DMS114 treated with DMSO at 0.1 percent for 48 hours (cell line): ENCODE results near the gene RGS5.
"Not testable (repeated sequence)": the region's sequence is repeated elsewhere in the genome, so short reads cannot be mapped to it uniquely, and the experiment has no call there.

Experiments
- DNase-seq: peaks from one replicate; lab custom pipeline; 2025; ENCODE audit not compliant: unreplicated experiment; lab: John Stamatoyannopoulos, UW

The RGS5 gene

DNA sequence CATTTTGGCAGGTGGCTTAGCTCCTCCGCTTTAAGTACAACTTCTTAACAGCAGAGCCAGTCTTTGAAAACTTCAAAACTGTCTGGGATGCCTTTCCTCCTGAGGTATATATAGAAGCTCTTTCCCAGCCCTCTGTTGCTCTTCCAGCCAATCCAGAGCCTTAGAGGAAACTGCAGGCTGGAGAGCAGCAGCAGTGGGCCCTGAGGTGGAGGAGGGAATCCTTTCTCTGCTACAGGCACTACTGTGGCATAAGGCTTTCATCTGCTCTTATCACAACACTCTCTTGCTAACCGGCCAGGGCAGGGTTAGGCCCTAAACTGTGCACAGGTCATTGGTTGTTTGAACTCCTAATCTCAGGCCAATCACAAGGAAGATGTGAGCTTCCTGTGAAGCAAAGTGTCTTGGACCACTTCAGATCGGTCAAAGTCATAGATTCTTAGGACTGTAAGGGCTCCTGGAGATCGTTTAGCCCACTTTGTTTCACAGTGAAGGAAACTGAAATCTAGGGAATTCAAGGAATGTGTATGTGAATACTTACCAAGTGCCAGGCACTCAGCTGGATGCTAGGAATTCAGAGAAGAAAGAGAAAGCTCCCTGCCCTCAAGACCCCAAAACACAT lies at the start of gene RGS5:
Gene RGS5 (minus strand): TSS at position 84 of the 619 bp plus-strand sequence. CDS start 81 bp downstream, at position 3.
- DNase-seq = no peak

DNA sequence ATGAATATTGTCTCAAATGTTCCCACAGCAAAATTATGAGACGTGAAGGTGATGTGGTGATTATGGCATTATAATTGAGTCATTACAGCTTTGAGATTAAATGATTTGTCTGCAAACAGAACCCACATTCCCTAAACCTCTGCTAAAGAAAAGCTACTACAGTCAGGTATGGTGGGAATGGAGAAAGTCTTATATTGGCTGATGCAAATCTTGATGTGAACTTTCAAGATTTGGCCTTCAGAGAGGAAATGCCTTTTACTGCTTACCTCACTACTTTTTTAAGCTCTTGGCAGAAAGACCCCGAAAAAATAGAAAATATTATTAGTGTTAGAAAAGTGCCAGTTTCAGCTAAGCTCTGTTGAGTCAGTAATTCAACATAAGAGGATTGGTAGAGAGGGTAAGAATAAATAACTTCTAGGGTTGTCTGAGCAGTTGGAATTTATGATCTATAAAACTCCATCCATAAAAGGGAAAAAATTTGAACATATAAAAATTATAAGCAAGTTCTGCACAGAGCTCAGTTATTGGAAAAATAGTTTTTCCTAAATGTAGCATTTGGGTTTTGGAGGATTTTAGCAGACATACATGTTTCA lies 47.8 kb upstream of the RGS5 start:
- DNase-seq = no peak

DNA sequence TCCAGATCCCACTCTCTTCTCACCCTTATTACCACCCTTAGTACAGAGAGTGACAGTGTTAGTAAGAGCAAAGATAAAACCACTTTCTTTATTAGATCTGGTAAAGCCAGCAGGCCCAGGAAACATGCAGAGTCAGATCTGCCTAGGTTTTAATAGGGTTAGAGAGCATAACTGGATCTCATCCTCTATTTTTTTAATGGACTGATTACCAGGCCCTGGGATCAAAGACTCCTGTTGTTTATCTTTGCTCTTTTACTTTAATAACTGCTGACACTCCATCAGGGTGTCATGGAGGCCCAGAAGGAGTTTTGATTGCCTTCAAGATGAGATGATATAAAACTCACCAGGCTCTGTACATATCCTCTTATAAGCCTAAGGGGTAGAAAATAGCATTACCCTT lies 45.3 kb upstream of the RGS5 start:
- DNase-seq = no peak

- DNase-seq = not testable (repeated sequence)
Measured at GRCh38 chr1:163244648-163245047, 41.9 kb upstream of the RGS5 start.

DNA sequence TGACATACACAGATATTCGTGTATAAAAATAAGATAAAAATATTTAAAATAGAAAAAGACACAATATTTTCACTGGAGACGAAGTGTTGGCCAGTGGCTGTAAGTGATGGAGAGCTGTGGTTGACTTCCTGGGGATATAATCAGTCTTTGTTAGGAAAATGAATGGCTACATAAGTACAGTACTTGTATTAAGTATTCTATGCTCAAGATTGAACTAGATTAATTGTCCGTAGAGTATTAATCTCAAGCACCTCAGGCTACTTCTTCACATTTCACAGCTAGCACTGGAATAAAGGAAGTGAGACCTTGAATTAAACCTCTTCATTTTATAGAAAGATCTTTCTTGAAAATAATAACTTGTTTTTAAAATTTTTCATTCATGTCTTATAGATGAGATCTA lies 39.0 kb upstream of the RGS5 start:
- no peak for DNase-seq

DNA sequence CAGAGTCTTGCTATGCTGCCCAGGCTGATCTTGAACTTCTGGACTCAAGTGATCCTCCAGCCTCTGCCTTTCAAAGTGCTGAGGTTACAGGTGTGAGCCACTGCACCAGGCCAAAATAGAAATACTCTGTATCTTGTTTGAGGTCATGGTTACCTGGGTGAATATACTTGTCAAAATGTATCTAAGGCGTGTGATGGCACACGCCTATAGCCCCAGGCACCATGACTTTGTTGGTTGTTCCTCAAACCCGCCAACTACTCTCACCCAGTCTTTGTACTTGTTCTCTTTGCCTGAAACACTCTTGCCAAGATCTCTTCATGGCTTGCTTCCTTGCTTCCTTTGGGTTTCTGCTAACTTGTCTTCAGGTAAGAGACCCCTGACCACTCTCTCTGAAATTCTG lies 38.0 kb upstream of the RGS5 start:
- no peak for DNase-seq

DNA sequence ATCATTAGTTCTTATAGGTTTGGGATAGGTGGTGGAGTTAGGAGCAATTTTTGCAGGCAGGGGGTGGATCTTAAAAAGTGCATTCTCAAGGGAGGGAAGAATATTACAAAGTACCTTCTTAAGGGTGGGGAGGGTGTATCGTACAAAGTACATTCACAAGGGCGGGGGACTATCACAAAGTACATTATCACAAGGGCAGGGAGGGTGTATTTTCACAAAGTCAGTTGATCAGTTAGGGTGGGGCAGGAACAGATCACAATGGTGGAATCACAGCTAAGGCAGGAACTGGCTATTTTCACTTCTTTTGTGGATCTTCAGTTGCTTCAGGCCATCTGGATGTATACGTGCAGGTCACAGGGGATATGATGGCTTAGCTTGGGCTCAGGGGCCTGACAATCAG lies 30.9 kb upstream of the RGS5 start:
- not testable (repeated sequence) for DNase-seq

DNA sequence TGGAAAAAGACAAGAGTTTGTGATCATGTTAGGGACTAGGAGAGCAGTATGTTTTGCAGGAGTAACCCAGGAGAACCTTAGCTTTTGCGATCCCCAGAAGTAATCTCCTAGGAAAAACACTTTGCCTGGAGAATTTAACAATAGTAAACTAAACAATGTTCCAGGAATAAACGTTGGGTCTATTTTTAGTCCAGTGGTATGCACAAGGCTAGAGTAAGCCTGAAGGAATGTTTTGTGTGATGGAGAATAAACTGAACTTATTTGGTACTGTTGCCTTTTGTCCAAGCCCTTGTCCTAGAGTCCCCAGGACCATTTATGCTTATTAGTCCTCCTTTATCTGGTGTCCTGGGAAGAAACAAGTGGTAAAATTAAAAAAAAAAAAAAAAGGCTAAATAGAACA lies 28.7 kb upstream of the RGS5 start:
- no peak for DNase-seq

DNA sequence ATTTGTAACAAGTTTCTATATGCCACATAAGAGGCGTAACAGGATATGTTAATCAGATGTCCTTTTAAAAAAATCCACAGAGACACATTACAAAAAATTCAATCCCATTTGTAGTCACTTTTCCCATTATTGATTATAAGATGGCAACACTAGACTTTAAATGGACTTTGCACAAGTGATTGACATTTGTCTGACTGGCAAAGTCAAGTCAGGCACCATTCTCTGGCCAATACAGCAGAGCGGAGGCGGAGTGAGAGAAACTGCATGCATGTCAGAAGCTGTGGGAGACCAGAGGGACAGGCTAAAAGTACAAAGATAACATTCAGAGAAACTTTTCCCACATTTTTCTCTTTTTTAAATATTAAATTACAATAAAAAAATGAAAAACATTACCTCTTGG lies 28.1 kb upstream of the RGS5 start:
- no peak for DNase-seq

DNA sequence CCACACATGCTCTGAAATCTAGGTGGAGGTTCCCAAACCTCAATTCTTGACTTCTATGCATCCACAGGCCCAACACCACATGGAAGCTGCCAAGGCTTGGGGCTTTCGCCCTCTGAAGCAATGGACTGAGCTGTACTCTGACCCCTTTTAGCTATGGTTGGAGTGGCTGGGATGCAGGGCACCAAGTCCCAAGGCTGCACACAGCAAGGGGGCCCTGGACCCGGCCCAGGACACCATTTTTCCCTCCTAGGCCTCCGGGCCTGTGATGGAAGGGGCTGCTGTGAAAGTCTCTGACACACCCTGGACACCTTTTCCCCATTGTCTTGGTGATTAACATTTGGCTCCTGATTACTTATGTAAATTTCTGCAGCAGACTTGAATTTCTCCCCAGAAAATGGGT lies 25.6 kb upstream of the RGS5 start:
- DNase-seq = not testable (repeated sequence)

DNA sequence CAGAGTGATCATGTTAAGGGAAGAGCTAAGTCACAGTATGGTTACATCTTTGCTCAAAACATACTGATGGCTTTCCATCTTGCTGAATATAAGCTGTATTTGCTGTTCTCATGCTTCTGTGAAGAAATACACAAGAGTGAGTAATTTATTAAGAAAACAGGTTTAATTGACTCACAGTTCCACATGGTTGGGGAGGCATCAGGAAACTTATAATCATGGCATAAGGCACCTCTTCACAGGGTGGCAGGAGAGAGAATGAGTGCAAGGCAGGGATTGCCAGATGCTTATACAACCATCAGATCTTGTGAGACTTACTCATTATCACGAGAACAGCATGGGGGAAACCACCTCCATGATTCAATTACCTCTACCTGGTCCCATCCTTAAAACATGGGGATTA lies 24.4 kb upstream of the RGS5 start:
- DNase-seq = no peak

GRCh38 chr1:163213626-163214025 lies 10.9 kb upstream of the RGS5 start:
- no peak for DNase-seq

- no peak for DNase-seq
Measured at GRCh38 chr1:163211667-163212066, 9.0 kb upstream of the RGS5 start.

GRCh38 chr1:163205513-163205912 lies 2.8 kb upstream of the RGS5 start:
- no peak for DNase-seq

DNA sequence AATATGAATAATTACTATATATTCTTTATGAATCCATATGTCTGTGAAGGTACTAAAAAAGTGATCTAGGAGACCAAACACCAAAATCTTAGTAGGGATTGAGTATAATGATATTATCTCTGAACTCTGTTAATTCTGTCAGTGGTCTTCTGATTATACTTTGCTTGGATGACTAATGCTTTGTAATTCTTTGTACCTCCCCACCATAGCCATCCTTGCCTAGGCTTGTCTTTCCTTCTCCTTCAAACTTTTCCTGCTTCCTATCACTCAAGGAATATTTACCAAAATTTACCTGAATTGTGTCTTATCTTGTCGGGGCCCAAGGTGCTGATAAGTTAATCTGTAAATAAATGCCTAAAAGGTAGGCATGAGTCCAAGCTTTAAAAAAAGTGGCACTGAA lies 845 bp upstream of the RGS5 start:
- no peak for DNase-seq

- DNase-seq = no peak
Measured at GRCh38 chr1:163201906-163202305, 810 bp downstream of the RGS5 start.

GRCh38 chr1:163197022-163197421 lies 5.7 kb downstream of the RGS5 start:
- no peak for DNase-seq

DNA sequence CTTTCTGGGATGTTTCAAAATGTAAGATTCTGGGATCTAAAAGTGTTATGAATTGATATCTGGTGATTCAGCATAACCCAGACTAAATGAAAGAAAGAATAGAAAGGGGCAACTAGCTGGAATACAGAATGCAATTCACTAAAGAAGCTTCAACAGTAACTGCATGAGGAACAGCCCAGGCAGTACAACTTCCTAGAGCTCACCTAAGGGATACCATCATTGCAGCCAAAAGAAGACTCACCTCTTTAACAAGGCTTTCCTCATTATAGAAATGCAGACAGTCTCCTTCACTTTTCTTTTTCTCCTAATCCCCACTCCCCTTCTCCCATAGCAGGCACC lies 6.3 kb downstream of the RGS5 start:
- DNase-seq = no peak

DNA sequence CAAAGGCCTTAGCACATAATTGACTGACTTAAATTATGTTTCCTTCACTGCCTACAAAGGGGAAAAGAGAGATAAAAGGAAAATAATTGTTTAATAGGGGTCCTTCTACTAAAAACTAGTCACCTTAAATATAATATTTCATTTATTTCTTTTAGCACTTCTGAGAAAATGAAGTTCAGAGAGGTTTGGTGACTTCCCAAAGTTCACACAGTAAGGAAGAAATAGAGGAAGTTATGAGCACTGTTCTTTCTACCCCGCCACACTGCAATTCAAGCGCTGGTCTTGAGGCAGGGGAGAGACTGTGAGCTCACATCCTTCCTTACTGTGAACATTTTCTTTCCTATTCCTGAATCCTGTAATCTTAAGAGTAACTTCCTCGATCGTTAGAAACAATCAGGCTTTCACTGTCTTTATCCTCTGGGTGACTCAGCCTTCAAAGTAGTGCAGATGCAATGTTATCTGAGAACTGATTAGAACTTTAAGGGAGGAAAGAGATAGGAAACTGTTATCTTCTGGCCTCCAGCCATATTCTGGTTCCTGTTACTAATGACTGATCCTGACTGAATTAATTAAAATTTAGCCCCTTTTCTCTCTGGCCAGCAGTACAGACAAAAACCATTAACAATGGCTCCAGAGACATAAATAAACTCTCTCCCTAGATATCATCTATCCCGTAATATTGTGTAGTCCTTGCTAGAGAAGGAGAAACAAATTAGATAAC lies 6.8 kb downstream of the RGS5 start:
- DNase-seq = no peak

- no peak for DNase-seq
Measured at GRCh38 chr1:163191301-163191700, 11.4 kb downstream of the RGS5 start.

DNA sequence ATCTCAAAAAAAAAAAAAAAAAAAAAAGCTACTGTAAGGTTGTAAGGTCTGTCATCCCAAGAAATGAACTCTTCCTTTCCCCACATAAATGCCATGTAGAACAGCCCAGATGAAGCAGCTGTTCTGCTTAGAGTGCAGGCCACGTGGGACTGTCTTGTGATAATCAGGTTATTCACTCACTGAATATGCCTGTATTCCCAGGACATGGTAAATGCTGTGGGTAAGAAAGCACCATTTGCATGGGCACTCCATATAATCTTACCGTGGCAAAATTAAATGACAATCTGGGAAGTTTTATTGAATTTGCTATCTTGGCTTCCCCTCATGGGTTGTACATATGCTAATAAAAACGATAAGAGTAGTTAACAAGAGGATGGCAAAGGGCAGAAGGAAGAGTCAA lies 13.8 kb downstream of the RGS5 start:
- DNase-seq = no peak

DNA sequence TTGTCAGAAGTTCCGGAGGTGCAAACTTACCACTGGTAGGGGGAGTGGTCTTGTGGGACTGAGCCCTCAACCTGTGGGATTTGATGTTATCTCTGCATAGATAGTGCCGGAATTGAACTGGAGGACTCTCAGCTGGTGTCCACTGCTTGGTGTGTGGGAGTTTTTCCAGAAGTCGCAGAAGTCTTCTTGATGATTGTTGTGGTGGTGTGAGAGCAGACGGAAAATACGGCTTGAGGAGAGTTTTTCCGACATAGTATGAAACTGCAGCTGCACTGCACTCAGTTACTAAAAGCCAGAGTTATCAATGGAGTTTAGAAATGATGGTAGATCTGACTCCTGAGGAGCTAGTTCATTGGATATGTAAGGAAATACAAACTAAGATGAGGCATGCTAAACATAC lies 14.9 kb downstream of the RGS5 start:
- no peak for DNase-seq

DNA sequence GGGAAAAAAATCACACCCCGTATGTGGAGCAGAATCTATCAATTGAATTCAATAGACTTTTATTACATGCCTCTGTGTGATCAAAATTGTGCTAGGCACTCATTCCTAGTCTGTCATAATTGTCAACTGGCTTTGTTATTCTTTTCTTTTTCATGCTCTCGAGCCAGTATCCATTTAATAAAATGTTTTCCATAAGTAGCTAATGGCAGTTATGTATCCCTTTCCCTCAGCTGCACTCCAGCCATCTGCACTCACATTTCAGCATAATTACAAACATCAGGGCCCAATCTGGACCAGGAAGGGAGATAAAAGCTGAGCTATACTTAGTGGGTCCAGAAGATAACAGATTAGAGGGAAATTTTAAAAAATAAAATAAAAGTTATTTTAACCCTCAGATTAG lies 15.9 kb downstream of the RGS5 start:
- DNase-seq = no peak
